DMS79 (cell line): Measurements from ENCODE around the gene GP9.

Experiments used
- DNase-seq: peaks from one replicate; lab custom pipeline; 2025; lab: John Stamatoyannopoulos, UW

Gene GP9

GRCh38 chr3:129028866-129029265, 31.7 kb upstream of the GP9 start:
- no peak for DNase-seq

GRCh38 chr3:129030611-129031010, 30.0 kb upstream of the GP9 start:
- DNase-seq = no peak

- DNase-seq = no peak
These were observed 28.9 kb upstream of the GP9 start for GRCh38 chr3:129031476-129032215.

- no peak for DNase-seq
These were observed 27.9 kb upstream of the GP9 start for GRCh38 chr3:129032716-129033115.

DNA sequence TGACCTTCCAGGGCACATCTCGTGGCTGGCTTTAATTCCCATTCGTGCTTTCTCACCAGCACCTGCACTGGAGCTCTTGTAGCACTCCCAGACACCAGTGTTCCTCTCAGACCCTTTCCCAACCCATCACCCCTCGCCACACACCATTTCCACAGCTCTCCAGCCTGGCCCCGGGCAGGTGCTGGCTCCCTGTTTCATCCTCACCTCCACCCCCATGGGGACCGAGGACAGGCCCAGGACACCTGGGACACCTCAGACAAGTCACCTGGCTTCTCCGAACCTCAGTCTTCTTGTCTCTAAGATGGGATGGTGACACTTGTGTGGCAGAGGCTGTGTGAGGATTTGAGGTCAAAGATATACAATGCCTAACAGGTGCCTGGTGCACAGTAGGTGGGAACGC, 27.4 kb upstream of the GP9 start:
- DNase-seq = no peak

DNA sequence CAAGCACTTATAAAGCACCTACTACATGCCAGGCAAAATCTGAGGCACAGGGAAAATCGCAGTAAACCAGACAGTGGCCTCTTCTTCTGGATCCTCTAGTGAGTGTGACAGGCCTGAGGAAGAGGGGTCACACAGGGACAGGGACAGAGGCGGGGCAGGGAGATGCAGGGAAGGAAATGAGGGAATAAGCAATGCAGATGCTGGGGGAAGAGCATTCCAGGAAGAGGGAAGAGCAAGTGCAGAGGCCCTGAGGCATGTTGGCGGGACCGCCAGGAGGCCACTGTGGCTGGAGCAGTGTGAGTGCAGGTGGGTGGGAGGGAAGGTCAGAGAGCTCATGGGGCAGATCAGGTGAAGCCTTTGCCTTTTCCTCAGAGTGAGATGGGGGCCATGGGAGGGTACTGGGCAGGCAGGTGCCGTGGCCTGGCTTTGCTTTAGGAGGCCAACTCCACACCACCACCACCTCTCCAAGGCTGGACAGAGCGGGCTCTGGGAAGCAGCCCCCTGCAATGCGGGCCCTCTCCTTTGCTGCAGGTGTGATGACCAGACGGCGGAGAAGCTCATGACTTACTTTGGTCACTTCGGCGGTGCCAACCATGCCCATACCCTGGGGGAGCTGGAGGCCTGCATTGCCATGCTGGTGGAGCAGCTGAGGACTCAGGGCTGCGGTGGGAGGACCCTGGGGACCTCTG, 26.8 kb upstream of the GP9 start:
- no peak for DNase-seq

DNA sequence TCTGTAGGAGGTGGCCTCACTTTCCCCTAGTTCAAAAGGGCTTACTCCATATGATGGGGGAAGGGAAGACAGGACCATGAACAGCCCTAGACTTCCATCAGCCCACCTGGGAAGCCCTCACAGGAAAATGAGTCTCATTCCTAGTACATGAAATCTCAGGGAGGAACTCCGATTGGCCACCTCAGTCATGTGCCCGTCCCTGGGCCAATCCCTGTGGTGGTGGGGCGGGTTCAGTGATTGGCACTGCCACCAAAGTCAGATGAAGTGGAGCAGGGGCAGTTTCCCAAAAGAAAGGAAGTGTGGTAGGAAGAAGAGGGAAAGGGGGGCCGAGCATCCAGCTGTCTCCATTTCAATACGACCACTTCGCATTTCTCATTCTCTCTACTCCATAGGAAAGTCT, 25.9 kb upstream of the GP9 start:
- no peak for DNase-seq

- no peak for DNase-seq
These were observed 25.0 kb upstream of the GP9 start for GRCh38 chr3:129035360-129036221.

DNA sequence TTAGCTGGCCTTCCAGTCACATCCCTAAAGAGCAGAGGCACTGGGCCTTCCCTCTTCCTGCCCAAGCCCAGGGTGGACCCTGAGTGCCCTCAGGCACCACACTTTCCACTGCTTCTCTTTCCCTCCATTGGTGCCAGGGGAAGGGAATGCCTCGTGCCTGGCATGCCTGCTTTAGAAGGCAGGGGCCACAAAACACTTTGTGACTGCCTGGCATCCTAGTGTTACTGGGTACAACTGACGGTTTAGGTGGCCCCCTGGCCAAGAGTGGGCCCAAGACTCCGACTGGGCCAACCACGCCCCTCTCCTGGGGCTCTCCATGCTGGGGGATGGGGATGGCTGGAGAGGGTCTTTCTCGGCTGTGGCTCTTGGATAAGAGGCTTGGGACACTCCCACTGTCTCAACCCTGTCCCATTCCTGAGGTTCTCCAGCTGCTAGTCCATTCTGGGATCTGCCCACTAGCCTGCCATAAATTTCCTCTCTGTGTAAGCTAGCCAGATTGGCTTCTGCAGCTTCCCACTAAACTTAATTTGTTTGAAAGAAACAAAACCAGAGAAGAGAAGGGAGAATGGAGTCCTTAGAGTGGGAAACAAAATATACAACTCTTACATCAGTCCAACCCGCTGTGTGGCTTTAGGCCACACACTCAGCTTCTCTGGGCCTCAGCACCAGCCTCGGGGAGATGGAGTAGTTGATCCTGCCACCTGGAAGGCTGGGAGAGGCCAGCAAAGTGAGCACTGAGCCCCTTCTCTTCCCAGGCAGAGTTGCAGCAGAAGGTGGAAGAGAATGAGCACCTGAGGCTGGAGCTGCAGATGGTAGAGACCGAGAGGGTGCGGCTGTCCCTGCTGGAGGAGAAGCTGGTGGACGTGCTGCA, 24.1 kb upstream of the GP9 start:
- no peak for DNase-seq

DNA sequence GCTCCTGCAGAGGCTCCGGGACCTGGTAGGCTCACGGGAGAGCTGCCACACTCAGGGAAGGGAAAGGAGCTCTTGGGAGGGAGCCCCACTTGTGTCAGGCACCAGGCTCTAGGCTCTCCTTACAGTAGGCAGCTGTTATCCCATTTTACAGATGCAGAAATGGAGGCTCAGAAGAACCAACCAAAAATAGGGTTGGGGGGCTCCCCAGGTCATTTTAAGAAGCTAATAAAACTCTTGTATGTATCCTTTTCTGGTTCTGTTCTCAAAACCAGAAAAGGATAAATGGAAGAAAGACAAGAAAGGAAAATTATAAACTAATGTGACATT, 23.5 kb upstream of the GP9 start:
- DNase-seq = no peak

DNA sequence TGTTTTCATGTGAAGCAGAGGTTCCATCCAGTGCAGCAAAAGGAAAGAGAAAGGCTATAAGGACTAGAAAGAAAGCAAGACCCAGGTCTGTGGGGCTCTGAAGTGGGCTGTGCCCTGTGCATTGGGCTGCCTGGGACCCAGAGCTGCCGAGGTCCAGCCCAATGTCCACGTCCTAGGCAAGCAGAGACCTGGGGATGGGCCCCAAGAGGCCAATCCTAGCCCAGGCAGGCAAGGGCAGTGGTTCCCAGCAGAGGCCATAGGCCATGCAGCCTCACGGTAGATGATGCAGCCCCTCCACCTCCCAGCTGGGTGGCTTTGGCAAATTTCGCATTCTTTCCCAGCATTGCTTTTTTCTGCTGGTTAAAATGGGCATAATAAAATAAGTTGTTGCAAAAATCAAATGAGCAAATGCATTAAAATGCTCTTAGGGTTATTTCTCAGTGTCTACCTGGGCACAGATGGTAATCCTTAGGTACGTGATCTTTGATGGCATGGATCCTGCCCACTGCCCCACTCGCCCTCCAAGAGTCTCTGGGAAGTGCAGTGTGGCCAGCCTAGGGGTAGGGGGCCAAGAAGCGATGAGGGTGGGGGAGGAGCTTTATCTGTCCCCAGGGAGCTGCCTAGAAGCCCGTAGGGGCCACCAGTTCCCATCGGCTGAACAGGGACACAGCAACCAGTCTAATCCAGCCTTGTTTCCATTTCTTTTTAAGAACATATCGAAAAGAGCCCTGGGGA, 22.3 kb upstream of the GP9 start:
- DNase-seq = no peak

DNA sequence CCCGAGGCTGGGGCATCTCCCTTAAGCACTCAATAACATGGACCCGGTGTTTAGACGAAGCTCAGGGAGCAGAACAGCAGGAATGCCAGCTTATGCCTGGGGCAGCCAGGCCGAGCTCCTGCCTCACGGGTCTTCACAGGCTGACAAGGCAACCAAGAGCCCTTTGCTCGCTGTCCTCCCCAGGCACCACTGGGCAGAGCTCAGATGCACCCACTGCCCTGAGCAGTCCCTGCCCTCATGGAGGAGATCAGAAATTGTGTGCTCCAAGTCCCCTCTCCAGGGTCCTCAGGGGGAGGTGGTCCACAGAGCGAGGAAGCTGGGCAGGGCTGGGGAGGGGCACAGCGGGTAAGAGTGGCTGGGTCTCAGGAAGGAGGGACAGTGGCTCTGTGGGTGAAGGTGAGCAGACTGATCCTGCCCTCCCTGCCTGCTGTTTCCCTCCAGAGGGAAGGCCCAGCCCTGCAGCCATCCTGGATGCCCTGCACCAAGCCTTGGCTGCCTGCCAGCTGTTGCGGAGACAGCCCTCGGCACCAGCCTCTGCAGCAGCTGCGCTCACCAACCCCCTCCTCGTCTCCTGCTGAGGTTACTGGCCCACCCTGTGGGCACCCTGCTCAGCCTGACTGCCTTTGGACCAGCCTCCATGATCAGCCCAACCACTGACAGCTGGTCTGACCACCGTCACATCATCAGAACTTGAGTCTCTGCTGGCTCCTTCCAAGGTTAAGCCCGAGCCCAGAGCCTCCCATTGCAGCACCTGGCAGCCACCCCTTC, 21.1 kb upstream of the GP9 start:
- peak; percentile 50 for DNase-seq

GRCh38 chr3:129040039-129040336, 20.6 kb upstream of the GP9 start:
- no peak for DNase-seq

- DNase-seq = no peak
These were observed 19.8 kb upstream of the GP9 start for GRCh38 chr3:129040579-129041300.

DNA sequence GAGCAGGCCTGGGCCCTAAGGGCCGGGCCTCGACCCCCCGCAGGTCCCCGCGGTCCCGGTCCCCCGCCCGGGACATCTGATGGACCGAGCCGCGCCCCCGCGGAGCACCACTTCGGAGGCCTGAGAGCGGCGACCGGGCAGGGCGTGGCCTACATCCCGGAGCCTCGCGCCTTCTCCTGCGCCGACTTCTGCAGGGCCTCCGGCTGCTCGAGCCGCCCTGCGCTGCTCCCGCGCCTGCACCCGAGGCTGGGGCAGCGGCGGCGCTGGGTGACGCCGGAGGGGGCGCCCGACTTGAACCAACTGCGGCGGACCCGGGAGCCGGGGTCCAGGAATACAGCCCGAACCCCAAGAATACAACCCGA, 14.9 kb upstream of the GP9 start:
- DNase-seq = no peak

- DNase-seq = no peak
These were observed 14.4 kb upstream of the GP9 start for GRCh38 chr3:129046037-129046731.

DNA sequence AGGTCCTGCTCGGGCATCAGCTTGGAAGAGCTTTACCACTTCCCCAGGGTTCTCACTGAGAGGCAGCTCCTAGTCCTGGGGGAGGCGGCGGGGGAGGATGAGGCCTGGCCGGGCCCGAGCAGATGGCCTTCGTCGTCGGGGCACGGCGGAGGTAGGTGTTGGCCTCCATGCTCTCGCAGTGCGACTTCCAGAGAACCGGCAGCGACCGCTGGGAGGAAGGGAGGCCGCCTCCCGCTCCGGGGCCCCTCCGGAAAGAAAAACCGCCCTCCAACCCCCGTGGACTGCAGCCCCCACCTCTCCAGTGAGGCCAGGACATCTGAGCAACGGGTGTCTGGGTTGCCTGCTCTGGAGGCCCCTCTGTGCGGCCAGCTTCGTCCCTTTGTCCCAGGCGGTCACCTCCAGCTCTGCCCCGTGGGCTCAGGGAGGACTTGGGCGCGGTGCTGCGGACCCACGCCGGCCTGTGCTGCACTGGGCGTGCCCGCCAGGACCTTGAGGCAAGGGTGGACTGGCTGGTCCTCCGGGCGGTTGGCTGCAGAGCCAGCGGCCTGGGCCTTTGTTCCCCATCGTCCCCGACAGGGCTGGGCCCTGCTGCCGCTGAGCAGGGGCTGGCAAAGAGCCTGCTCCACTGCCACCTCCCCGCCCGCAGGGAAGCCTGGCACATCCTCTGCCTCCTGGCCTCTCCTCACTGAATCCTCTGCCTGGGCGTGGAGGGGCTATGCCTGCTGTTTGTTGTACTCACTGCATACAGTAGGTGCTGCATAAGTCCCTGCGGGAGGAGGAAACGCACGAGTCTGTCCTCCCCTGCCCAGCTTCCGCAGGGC, 13.6 kb upstream of the GP9 start:
- DNase-seq = no peak

GRCh38 chr3:129047553-129047839, 13.1 kb upstream of the GP9 start:
- DNase-seq = no peak
